Common myeloid progenitor, CD34-positive (primary cell): ENCODE measurements around the gene AP2B1.

Experiments used
- CTCF ChIA-PET: fragments of 350-600 bp; sonication (Branson Sonifier 250); formaldehyde crosslinking; loops from one replicate; lab custom pipeline; 2021; ENCODE audit warnings: antibody characterized with exemption; lab: Charles Lee
- POLR2A ChIA-PET: fragments of 350-600 bp; sonication (Branson Sonifier 250); formaldehyde crosslinking; loops from one replicate; lab custom pipeline; 2021; ENCODE audit warnings: antibody characterized with exemption; lab: Charles Lee
- DNase-seq, 3 donors: peaks; one replicate each; pipeline versions ENCODE4 v3.0.0 to v3.0.0-alpha.2; 2013
- H3K27ac ChIP-seq, 2 experiments: 1 replicate in 1 of 2; 2 replicates in 1 of 2; pipeline ENCODE4 v1.7.0; 2013; ENCODE audit warnings: inconsistent platforms in 2 of 2, low read length in 2 of 2, mild to moderate bottlenecking in 2 of 2, low read depth in 1 of 2, moderate library complexity in 1 of 2; ENCODE audit not compliant: severe bottlenecking in 2 of 2, insufficient read depth in 1 of 2, poor library complexity in 1 of 2
- H3K27me3 ChIP-seq, 5 experiments: replicated peaks in 2 of 5; 1 replicate in 3 of 5; 2 replicates in 2 of 5; pipeline versions ENCODE4 v1.6.1 to v1.7.0; 2013; ENCODE audit warnings: low read length in 4 of 5, mild to moderate bottlenecking in 2 of 5, moderate library complexity in 2 of 5, inconsistent platforms in 1 of 5; ENCODE audit not compliant: insufficient read depth in 5 of 5, control insufficient read depth in 4 of 5
- H3K36me3 ChIP-seq, 4 experiments: 1 replicate in 2 of 4; 2 replicates in 2 of 4; pipeline versions ENCODE4 v1.6.1 to v1.7.0; 2013; ENCODE audit warnings: low read length in 3 of 4, control low read depth in 1 of 4, mild to moderate bottlenecking in 1 of 4; ENCODE audit not compliant: control insufficient read depth in 4 of 4, insufficient read depth in 4 of 4
- H3K4me1 ChIP-seq, 4 experiments: 1 replicate in 3 of 4; 2 replicates in 1 of 4; pipeline versions ENCODE4 v1.6.1 to v1.7.1; 2013; ENCODE audit warnings: low read length in 3 of 4, mild to moderate bottlenecking in 3 of 4, control low read depth in 1 of 4, inconsistent platforms in 1 of 4, moderate library complexity in 1 of 4; ENCODE audit not compliant: control insufficient read depth in 4 of 4, insufficient read depth in 4 of 4; ENCODE audit errors: control extremely low read depth in 1 of 4
- H3K4me3 ChIP-seq, 7 experiments: 1 replicate in 4 of 7; 2 replicates in 3 of 7; pipeline versions ENCODE4 v1.5.1 to v1.7.0; 2013; ENCODE audit warnings: mild to moderate bottlenecking in 7 of 7, low read length in 6 of 7, moderate library complexity in 6 of 7, inconsistent platforms in 2 of 7, low read depth in 2 of 7, control low read depth in 1 of 7; ENCODE audit not compliant: insufficient read depth in 4 of 7, control insufficient read depth in 1 of 7; ENCODE audit errors: extremely low read depth in 1 of 7
- H3K9me3 ChIP-seq, 5 experiments: 1 replicate in 4 of 5; 2 replicates in 1 of 5; pipeline versions ENCODE4 v1.6.1 to v1.7.1; 2013; ENCODE audit warnings: low read length in 4 of 5, mild to moderate bottlenecking in 2 of 5, inconsistent platforms in 1 of 5, low read depth in 1 of 5, moderate library complexity in 1 of 5; ENCODE audit not compliant: control insufficient read depth in 4 of 5, insufficient read depth in 2 of 5; ENCODE audit errors: control extremely low read depth in 1 of 5
- WGBS: methylation state at CpG from one replicate; pipeline ENCODE4 v1.1.5; 2013; ENCODE audit not compliant: insufficient coverage; 5-methylcytosine and 5-hydroxymethylcytosine counted together

AP2B1 gene

GRCh38 chr17:35641032-35641431 is 53.9 kb downstream of the AP2B1 start:
- 83% methylated on average over 1 of the region's 4 CpGs for WGBS
- Histone ChIP-seq H3K4me3 (no peak overlapping the region), H3K27me3 (no peaks in the 10 kb centered on the region), H3K9me3 (no peaks in the 10 kb centered on the region), H3K4me1 (no peaks in the 10 kb centered on the region), H3K36me3 (peaks cover 28 to 69% (median 36%) of the 10 kb centered on the region in 4 experiments), H3K27ac (no peak overlapping the region)
- POLR2A ChIA-PET: no interaction called here
- DNase-seq: no peak
- CTCF ChIA-PET: interaction anchor here (1.7 to 1.9 kb wide), 2 partner anchors 12 to 28 kb away, joined by 6 to 7 read pairs; no protein-coding TSS in a partner anchor

GRCh38 chr17:35645923-35646322 is 58.8 kb downstream of the AP2B1 start:
- ChIA-PET POLR2A (no interaction called here), CTCF (no interaction called here)
- H3K9me3 ChIP-seq: no peaks in the 10 kb centered on the region
- no peaks in the 10 kb centered on the region for H3K4me1 ChIP-seq
- 50% methylated on average over 2 of the region's 2 CpGs for WGBS
- no peak overlapping the region for H3K4me3 ChIP-seq
- DNase-seq: no peak
- no peaks in the 10 kb centered on the region for H3K27me3 ChIP-seq
- H3K36me3 ChIP-seq: peaks cover 18 to 51% (median 35%) of the 10 kb centered on the region in 4 experiments
- H3K27ac ChIP-seq: no peak overlapping the region

GRCh38 chr17:35651467-35651866 is 64.3 kb downstream of the AP2B1 start:
- H3K27me3 ChIP-seq: no peaks in the 10 kb centered on the region
- peaks cover 14 to 39% (median 23%) of the 10 kb centered on the region in 4 experiments for H3K36me3 ChIP-seq
- WGBS: no CpG with 5 or more reads among the region's 1 CpG
- H3K27ac ChIP-seq: no peak overlapping the region
- ChIA-PET CTCF (interaction anchor here (0.6 to 0.7 kb wide), 3 partner anchors 40 to 1852 kb away, joined by 3 read pairs; no protein-coding TSS in a partner anchor), POLR2A (no interaction called here)
- no peaks in the 10 kb centered on the region for H3K4me1 ChIP-seq
- no peak overlapping the region for H3K4me3 ChIP-seq
- no peak for DNase-seq
- H3K9me3 ChIP-seq: no peaks in the 10 kb centered on the region

- Histone ChIP-seq H3K9me3 (no peaks in the 10 kb centered on the region), H3K4me1 (no peaks in the 10 kb centered on the region), H3K36me3 (peaks cover 15 to 48% (median 26%) of the 10 kb centered on the region in 4 experiments), H3K27ac (no peak overlapping the region), H3K27me3 (no peaks in the 10 kb centered on the region), H3K4me3 (no peak overlapping the region)
- ChIA-PET CTCF (interaction anchor here (0.6 to 2.5 kb wide), 6 partner anchors 12 to 98 kb away, joined by 3 to 6 read pairs (median 4); no protein-coding TSS in a partner anchor), POLR2A (interaction anchor here (0.5 to 0.7 kb wide), 2 partner anchors 81 to 116 kb away, joined by 4 to 6 read pairs; no protein-coding TSS in a partner anchor)
- WGBS: 94% methylated on average over 8 of the region's 12 CpGs
- DNase-seq: no peak
Measured at GRCh38 chr17:35653619-35654361, 66.7 kb downstream of the AP2B1 start.

- H3K4me1 ChIP-seq: no peaks in the 10 kb centered on the region
- ChIA-PET CTCF (interaction anchor here (0.6 to 2.5 kb wide), 5 partner anchors 11 to 60 kb away, joined by 3 to 6 read pairs (median 4); no protein-coding TSS in a partner anchor), POLR2A (no interaction called here)
- no peak for DNase-seq
- no CpG with 5 or more reads among the region's 1 CpG for WGBS
- no peaks in the 10 kb centered on the region for H3K27me3 ChIP-seq
- no peak overlapping the region for H3K4me3 ChIP-seq
- no peak overlapping the region for H3K27ac ChIP-seq
- no peaks in the 10 kb centered on the region for H3K9me3 ChIP-seq
- peaks cover 18 to 57% (median 29%) of the 10 kb centered on the region in 4 experiments for H3K36me3 ChIP-seq
Measured at GRCh38 chr17:35655303-35655702, 68.2 kb downstream of the AP2B1 start.

- Histone ChIP-seq H3K9me3 (no peaks in the 10 kb centered on the region), H3K27me3 (no peaks in the 10 kb centered on the region), H3K4me1 (no peaks in the 10 kb centered on the region), H3K4me3 (no peak overlapping the region), H3K27ac (no peak overlapping the region), H3K36me3 (peaks cover 14 to 66% (median 35%) of the 10 kb centered on the region in 4 experiments)
- 100% methylated on average over 1 of the region's 1 CpG for WGBS
- ChIA-PET CTCF (no interaction called here), POLR2A (no interaction called here)
- no peak for DNase-seq
Measured at GRCh38 chr17:35660902-35661301, 73.8 kb downstream of the AP2B1 start.

- H3K27ac ChIP-seq: no peak overlapping the region
- H3K36me3 ChIP-seq: peaks cover 11 to 47% (median 31%) of the 10 kb centered on the region in 4 experiments
- CTCF ChIA-PET: interaction anchor here (0.8 to 1.8 kb wide), 4 partner anchors 14 to 53 kb away, joined by 3 to 7 read pairs (median 3); no protein-coding TSS in a partner anchor
- H3K27me3 ChIP-seq: no peaks in the 10 kb centered on the region
- POLR2A ChIA-PET: interaction anchor here (1.2 kb wide), 1 partner anchor 54 kb away, joined by 3 read pairs; no protein-coding TSS in a partner anchor
- H3K4me3 ChIP-seq: no peak overlapping the region
- DNase-seq: no peak
- WGBS: 90% methylated on average over 2 of the region's 5 CpGs
- no peaks in the 10 kb centered on the region for H3K9me3 ChIP-seq
- H3K4me1 ChIP-seq: no peaks in the 10 kb centered on the region
Measured at GRCh38 chr17:35664685-35665084, 77.6 kb downstream of the AP2B1 start.
